Panc1 (cell line): ENCODE data around the gene DCC.

ENCODE experiments used
- CTCF ChIP-seq: fragments of 450-650 bp; IDR thresholded peaks from 2 replicates; pipeline ENCODE4 v1.5.1; 2017; ENCODE audit warnings: mild to moderate bottlenecking
- SIN3A ChIP-seq: IDR thresholded peaks from 2 replicates; pipeline ENCODE4 v1.6.1; 2012; ENCODE audit warnings: low read depth, mild to moderate bottlenecking, low read length, moderate library complexity, borderline replicate concordance; ENCODE audit not compliant: insufficient read depth
- TCF7L2 ChIP-seq: IDR thresholded peaks from 2 replicates; pipeline ENCODE4 v1.6.1; 2011; ENCODE audit warnings: mild to moderate bottlenecking, low read depth, low read length, inconsistent platforms

- TF ChIP-seq CTCF = no peak
- no peak for TF ChIP-seq TCF7L2
- TF ChIP-seq SIN3A = no peak
These were observed 75.1 kb downstream of the DCC start for GRCh38 chr18:52415131-52415530.
